Dermis blood vessel endothelial cell (primary cell): ENCODE data around the gene HMGXB3. TPM values are rescaled to one million over a fixed set of nuclear protein-coding genes. Genes with fewer than 3 reads are reported as not detected.

Experiments used
- DNase-seq: peaks from one replicate; pipeline ENCODE4 v3.0.0; 2010
- total RNA-seq: library from RNA; depleted of rRNA; stranded (reverse); fragments of >200 nt; gene quantifications from 2 replicates; pipeline ENCODE4 v1.2.3, GENCODE V29; 2014

HMGXB3 gene
- total RNA-seq, 1 donor from 2014 or later: 33.2 TPM

DNA sequence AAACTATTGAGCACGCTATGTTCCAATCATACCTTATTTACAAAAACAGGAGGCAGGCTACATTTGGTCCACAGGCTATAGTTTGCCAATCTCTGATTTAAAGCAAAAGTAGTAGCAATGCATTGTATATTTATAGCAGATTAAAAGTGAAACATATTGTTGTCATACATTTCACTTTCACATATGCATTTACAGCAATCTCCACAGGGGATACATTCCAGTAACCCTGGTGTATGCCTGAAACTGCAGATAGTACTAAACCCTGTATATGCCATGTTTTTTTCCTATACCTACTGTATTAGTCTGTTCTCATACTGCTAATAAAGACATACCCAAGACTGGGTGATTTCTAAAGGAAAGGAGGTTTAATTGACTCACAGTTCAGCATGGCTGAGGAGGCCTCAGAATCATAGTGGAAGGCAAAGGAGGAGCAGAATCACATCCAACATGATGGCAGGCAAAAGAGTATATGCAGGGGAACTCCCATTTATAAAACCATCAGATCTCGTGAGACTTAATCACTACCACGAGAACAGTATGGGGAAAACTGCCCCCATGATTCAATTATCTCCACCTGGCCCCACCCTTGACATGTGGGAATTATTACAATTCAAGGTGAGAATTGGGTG is 91.7 kb downstream of the HMGXB3 start:
- DNase-seq: no peak

DNA sequence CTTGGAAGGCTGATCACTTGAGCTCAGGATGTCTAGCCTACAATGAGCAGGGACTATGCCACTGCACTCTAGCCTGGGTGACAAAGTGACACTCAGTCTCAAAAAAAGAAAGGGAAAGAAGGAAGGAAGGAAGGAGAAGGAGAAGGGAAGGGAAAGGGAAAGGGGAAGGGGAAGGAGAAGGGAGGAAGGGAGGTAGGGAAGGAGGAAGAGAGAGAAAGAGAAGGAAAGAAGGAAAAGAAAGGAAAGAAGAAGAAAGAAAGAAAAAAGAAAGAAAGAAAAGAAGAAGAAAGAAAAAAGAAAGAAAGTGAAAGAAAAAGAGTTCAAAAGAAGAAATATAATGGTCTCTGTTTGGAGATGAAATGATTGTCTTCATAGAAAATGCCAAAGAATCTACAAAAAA is 96.6 kb downstream of the HMGXB3 start:
- no peak for DNase-seq

- no peak for DNase-seq
Measured at GRCh38 chr5:150101023-150101422, 100.5 kb downstream of the HMGXB3 start.

Other genes with a start within 250 kb of the HMGXB3 start
- gene PDE6A, start 55.9 kb upstream of the HMGXB3 start, total RNA-seq: 0.05 TPM in 1 of 2 replicates, not detected in the other
- gene SLC26A2, start 40.0 kb upstream of the HMGXB3 start, total RNA-seq: 22.0 and 25.3 TPM in 2 replicates
- 5.3 and 6.0 TPM in 2 replicates for gene TIGD6, start 85 bp upstream of the HMGXB3 start, total RNA-seq
- not detected in 2 replicates for gene CSF1R, start 85.8 kb downstream of the HMGXB3 start, total RNA-seq
- 9.9 and 17.0 TPM in 2 replicates for gene PDGFRB, start 155.1 kb downstream of the HMGXB3 start, total RNA-seq
- not detected in 2 replicates for gene CDX1, start 166.0 kb downstream of the HMGXB3 start, total RNA-seq
- not detected in 2 replicates for gene SLC6A7, start 189.3 kb downstream of the HMGXB3 start, total RNA-seq